Stomach (tissue), 9 donors: ENCODE measurements around the gene POLR3K. TPM values are rescaled to one million over a fixed set of nuclear protein-coding genes. Genes with fewer than 3 reads are reported as not detected.
A peak's percentile ranks its signal among the peaks of the same experiment; 100 is the strongest.

Source experiments
- DNase-seq, 2 donors: peaks; one replicate each; pipeline versions ENCODE4 v3.0.0 to v3.0.0-alpha.2; 2013 to 2019
- H3K27ac ChIP-seq, 5 donors: fragments of 200-600 bp in 4 of 5; sonication (generic) in 4 of 5; one replicate each; pipeline ENCODE4 v1.5.1; 2013 to 2019; ENCODE audit warnings: mild to moderate bottlenecking in 1 of 5, moderate library complexity in 1 of 5
- H3K27me3 ChIP-seq, 3 donors: fragments of 200-600 bp; sonication (generic); one replicate each; pipeline ENCODE4 v1.5.1; 2017 to 2019; ENCODE audit warnings: mixed run types in 1 of 3
- H3K36me3 ChIP-seq, 4 donors: fragments of 200-600 bp; sonication (generic); 1 replicate in 3 of 4; 2 replicates in 1 of 4; pipeline ENCODE4 v1.5.1; 2016 to 2019
- H3K4me1 ChIP-seq, 4 donors: fragments of 200-600 bp; sonication (generic); one replicate each; pipeline ENCODE4 v1.5.1; 2016 to 2019
- H3K4me3 ChIP-seq, 4 donors: fragments of 200-600 bp; sonication (generic) in 3 of 4; one replicate each; pipeline ENCODE4 v1.5.1; 2016 to 2019; ENCODE audit warnings: mild to moderate bottlenecking in 1 of 4
- H3K9me3 ChIP-seq, 4 donors: fragments of 200-600 bp; sonication (generic); one replicate each; pipeline ENCODE4 v1.5.1; 2016 to 2019
- EP300 ChIP-seq: sonication (generic); formaldehyde crosslinking; IDR thresholded peaks from one replicate; pipeline ENCODE4 v1.6.1; 2017; ENCODE audit warnings: antibody characterized with exemption
- POLR2A ChIP-seq, 4 donors: fragments of 450-650 bp; IDR thresholded peaks; one replicate each; pipeline ENCODE4 v1.6.1; 2016; ENCODE audit warnings: antibody characterized with exemption in 4 of 4, control low read depth in 2 of 4, mild to moderate bottlenecking in 1 of 4, moderate library complexity in 1 of 4
- POLR2AphosphoS5 ChIP-seq, 3 donors: sonication (generic); formaldehyde crosslinking; IDR thresholded peaks; one replicate each; pipeline ENCODE4 v1.6.1; 2016; ENCODE audit warnings: antibody characterized with exemption in 3 of 3
- WGBS, 5 donors: extraction: QIAGEN DNeasy Blood & Tissue Kit in 3 of 5; methylation state at CpG; one replicate each; pipeline versions ENCODE4 v1.1.5 to v1.1.7; 2013 to 2018; 5-methylcytosine and 5-hydroxymethylcytosine counted together
- intact Hi-C: fragments of 100-400 bp; cut with DNase I; formaldehyde crosslinking; loops from one replicate; pipeline ENCODE4 v1.15.1; 2023; ENCODE audit warnings: low total_unique reads
- polyA plus RNA-seq, 3 donors: library from polyadenylated mRNA; stranded (reverse); fragments of 200-250 nt; gene quantifications; one replicate each; pipeline ENCODE4 v1.2.3, GENCODE V29; 2013
- total RNA-seq, 5 donors: library from RNA; depleted of rRNA; stranded (reverse); fragments of >200 nt; gene quantifications; one replicate each; pipeline versions ENCODE4 v1.1.0 to v1.2.3, GENCODE V29; 2014 to 2016
- TF ChIP-seq, protein P1 (sequence below), 7 experiments: fragments of 450-650 bp in 4 of 7; fragments of 200-600 bp in 3 of 7; sonication (generic) in 3 of 7; IDR thresholded peaks; one replicate each; pipeline ENCODE4 v1.5.1; 2016 to 2019; ENCODE audit warnings: antibody characterized with exemption in 7 of 7, control low read depth in 2 of 7, mild to moderate bottlenecking in 1 of 7
- donor health status: healthy with polysubstance abuse.
- donor health status: Bipolar disorder and iron deficiency.
- donor health status: healthy.

The POLR3K gene
- total and polyA plus RNA-seq, 8 donors: 2.2 to 13.3 (median 8.1) TPM; not detected in 2

DNA sequence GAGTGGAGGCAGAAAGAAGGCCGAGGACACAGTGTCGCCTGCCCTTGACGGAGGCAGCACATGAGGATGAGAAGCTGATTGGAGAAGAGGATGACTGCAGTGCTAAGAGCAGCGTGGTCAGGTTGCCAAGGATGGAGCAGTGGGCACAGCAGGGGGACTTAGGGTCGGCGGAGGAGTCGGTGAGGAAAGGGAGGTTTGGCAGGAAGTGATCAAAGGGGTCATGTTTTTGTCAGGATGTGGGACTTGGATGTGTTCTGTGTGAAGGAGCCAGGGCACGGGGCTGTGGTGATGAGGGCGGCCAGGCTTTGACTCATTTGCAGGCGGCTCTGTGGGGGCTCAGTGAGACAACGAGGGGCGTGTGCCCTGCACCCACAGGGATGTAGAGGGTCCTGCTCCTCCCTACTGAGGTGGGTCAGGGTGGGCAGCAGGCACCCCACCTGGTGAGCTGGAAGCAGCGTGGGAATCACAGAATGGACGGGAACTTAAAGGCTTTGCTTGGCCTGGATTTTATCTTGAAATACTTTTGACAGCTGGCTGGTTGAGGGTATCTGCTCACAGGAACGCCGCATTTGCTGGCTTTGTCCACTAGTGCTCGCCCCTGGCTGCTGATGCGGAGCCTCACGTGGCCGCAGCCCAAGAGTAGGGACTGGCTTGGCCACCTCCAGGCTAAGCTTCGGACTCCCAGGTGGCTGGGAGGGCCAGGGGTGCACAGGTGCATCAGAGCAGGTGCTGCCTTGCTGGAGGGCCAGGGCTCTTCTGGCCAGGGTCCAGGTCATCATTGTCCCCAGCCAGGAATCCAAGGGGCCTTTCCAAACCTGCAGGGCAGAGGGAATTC is 30.6 kb upstream of the POLR3K start:
- TF ChIP-seq, protein P1, sequence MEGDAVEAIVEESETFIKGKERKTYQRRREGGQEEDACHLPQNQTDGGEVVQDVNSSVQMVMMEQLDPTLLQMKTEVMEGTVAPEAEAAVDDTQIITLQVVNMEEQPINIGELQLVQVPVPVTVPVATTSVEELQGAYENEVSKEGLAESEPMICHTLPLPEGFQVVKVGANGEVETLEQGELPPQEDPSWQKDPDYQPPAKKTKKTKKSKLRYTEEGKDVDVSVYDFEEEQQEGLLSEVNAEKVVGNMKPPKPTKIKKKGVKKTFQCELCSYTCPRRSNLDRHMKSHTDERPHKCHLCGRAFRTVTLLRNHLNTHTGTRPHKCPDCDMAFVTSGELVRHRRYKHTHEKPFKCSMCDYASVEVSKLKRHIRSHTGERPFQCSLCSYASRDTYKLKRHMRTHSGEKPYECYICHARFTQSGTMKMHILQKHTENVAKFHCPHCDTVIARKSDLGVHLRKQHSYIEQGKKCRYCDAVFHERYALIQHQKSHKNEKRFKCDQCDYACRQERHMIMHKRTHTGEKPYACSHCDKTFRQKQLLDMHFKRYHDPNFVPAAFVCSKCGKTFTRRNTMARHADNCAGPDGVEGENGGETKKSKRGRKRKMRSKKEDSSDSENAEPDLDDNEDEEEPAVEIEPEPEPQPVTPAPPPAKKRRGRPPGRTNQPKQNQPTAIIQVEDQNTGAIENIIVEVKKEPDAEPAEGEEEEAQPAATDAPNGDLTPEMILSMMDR (IDR thresholded peaks at IDR 0.05): no peak
- no peak for TF ChIP-seq POLR2A (IDR thresholded peaks at IDR 0.05)
- TF ChIP-seq EP300: no peak
- TF ChIP-seq POLR2AphosphoS5 (IDR thresholded peaks at IDR 0.05): no peak
- Histone ChIP-seq H3K27ac (peak overlapping the region; percentile 4 to 77 (median 64)), H3K4me1 (peaks cover 26 to 53% (median 35%) of the 10 kb centered on the region in 4 donors), H3K27me3 (no peaks in the 10 kb centered on the region), H3K4me3 (no peak overlapping the region), H3K36me3 (peaks cover 32 to 82% (median 74%) of the 10 kb centered on the region in 4 donors), H3K9me3 (no peaks in the 10 kb centered on the region)
- no peak for DNase-seq
- intact Hi-C loops: no loop called here
- 49 to 63% (median 59%) methylated on average over 14 to 21 of the region's 21 CpGs for WGBS, 5 donors

- peaks cover 32 to 59% (median 42%) of the 10 kb centered on the region in 4 donors for H3K4me1 ChIP-seq
- no peak for DNase-seq
- H3K36me3 ChIP-seq: peaks cover 25 to 73% (median 65%) of the 10 kb centered on the region in 4 donors
- H3K9me3 ChIP-seq: no peaks in the 10 kb centered on the region
- H3K4me3 ChIP-seq: no peak overlapping the region
- peak overlapping the region in 1 of 5 donors; percentile 77 for H3K27ac ChIP-seq
- TF ChIP-seq, protein P1 (IDR thresholded peaks at IDR 0.05): no peak
- TF ChIP-seq POLR2A (IDR thresholded peaks at IDR 0.05) (no peak), EP300 (no peak), POLR2AphosphoS5 (IDR thresholded peaks at IDR 0.05) (no peak)
- WGBS, 5 donors: 89 to 94% (median 91%) methylated on average over 30 to 31 of the region's 31 CpGs
- intact Hi-C loops: no loop called here
- no peaks in the 10 kb centered on the region for H3K27me3 ChIP-seq
Measured at GRCh38 chr16:83060-83603, 29.7 kb upstream of the POLR3K start.

DNA sequence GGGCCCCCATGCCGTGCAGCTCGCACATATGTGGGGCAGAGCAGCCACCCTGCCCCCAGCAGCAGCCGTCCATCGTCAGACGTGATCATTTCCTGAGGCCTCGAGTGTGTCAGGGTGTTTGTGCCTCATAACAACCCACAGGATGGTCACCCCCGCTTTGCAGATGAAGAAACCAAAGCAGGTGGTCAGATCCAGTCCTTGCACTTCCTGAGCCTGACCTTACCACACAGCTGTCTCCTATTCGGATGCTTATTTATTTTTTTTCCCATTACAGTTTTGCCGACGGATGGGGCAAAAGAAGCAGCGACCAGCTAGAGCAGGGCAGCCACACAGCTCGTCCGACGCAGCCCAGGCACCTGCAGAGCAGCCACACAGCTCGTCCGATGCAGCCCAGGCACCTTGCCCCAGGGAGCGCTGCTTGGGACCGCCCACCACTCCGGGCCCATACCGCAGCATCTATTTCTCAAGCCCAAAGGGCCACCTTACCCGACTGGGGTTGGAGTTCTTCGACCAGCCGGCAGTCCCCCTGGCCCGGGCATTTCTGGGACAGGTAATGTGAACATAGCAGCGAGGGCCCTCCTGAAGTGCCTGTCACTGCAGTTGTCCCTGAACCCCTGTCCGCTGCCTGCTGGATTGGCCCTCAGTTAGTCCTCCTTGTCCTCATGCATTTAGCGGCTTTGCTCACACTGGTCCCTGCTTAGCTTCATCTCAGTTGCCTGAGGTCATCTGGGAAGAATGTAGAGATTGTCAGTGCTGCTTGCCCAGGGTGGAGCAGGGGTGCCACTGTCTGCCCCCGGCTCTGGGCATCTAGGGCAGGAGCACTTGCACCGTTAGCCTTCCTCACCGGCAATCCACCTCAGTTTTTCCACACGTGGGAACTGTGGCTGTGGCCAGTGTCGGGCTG is 26.0 kb upstream of the POLR3K start:
- Histone ChIP-seq H3K9me3 (no peaks in the 10 kb centered on the region), H3K27me3 (no peaks in the 10 kb centered on the region), H3K36me3 (peaks cover 0 to 38% (median 31%) of the 10 kb centered on the region in 4 donors), H3K4me1 (peaks cover 42 to 68% (median 56%) of the 10 kb centered on the region in 4 donors), H3K4me3 (peak overlapping the region; percentile 70 to 91 (median 74)), H3K27ac (peak overlapping the region in 4 of 5 donors; percentile 91 to 96 (median 95))
- TF ChIP-seq, protein P1 (IDR thresholded peaks at IDR 0.05): no peak
- TF ChIP-seq POLR2AphosphoS5 (IDR thresholded peaks at IDR 0.05) (no peak), POLR2A (IDR thresholded peaks at IDR 0.05) (no peak), EP300 (no peak)
- DNase-seq: no peak
- 72 to 83% (median 74%) methylated on average over 29 to 32 of the region's 32 CpGs for WGBS, 5 donors
- intact Hi-C loops: no loop called here
